ELF-1 (cell line): Measurements from ENCODE around the gene RET.

Experiments used
- DNase-seq: peaks from one replicate; pipeline ENCODE4 v3.0.0-alpha.2; 2016; ENCODE audit warnings: low read depth, low spot score

Gene RET

GRCh38 chr10:43106256-43107091 lies 29.6 kb downstream of the RET start:
- DNase-seq = no peak

GRCh38 chr10:43108951-43109350 lies 32.1 kb downstream of the RET start:
- no peak for DNase-seq

- no peak for DNase-seq
These were observed 32.9 kb downstream of the RET start for GRCh38 chr10:43109671-43110249.

- DNase-seq = peak; percentile 28
These were observed 33.6 kb downstream of the RET start for GRCh38 chr10:43110338-43111071.

- no peak for DNase-seq
These were observed 34.2 kb downstream of the RET start for GRCh38 chr10:43111101-43111500.

GRCh38 chr10:43111921-43112607 lies 35.2 kb downstream of the RET start:
- DNase-seq = no peak

GRCh38 chr10:43112608-43112961 lies 35.7 kb downstream of the RET start:
- no peak for DNase-seq

- DNase-seq = no peak
These were observed 36.6 kb downstream of the RET start for GRCh38 chr10:43113201-43114087.

GRCh38 chr10:43114088-43114742 lies 37.3 kb downstream of the RET start:
- no peak for DNase-seq

GRCh38 chr10:43114743-43115611 lies 38.1 kb downstream of the RET start:
- no peak for DNase-seq

GRCh38 chr10:43115881-43116595 lies 39.2 kb downstream of the RET start:
- DNase-seq = no peak

GRCh38 chr10:43116596-43116995 lies 39.7 kb downstream of the RET start:
- DNase-seq = no peak

- DNase-seq = no peak
These were observed 40.3 kb downstream of the RET start for GRCh38 chr10:43117031-43117776.

GRCh38 chr10:43117777-43118583 lies 41.1 kb downstream of the RET start:
- DNase-seq = no peak

- DNase-seq = no peak
These were observed 42.0 kb downstream of the RET start for GRCh38 chr10:43118631-43119415.

- no peak for DNase-seq
These were observed 42.7 kb downstream of the RET start for GRCh38 chr10:43119416-43120115.
